IMR-90 (cell line): ENCODE results near the gene DNAJB9. TPM values are rescaled to one million over a fixed set of nuclear protein-coding genes. Genes with fewer than 3 reads are reported as not detected.

Experiments used
- ATAC-seq: fragments of 200-7000 bp; cut with Tn5 transposase; 2 replicates; pipeline ENCODE4 v1.9.1; 2020; ENCODE audit warnings: low read depth, mild to moderate bottlenecking, moderate library complexity
- BruUV-seq: library from RNA; stranded (reverse); fragments of 400-500 nt; replicated peaks from 2 replicates; lab custom pipeline; 2021; lab: Mats Ljungman, UMichigan
- CTCF ChIA-PET: fragments of 300-600 bp; formaldehyde crosslinking; extraction: SDS; loops from one replicate; lab custom pipeline; 2021; ENCODE audit warnings: antibody characterized with exemption; lab: Yijun Ruan, JAX
- POLR2A ChIA-PET: fragments of 300-600 bp; sonication (Branson Sonifier 250); formaldehyde crosslinking; loops from one replicate; lab custom pipeline; 2022; ENCODE audit warnings: antibody characterized with exemption; ENCODE audit not compliant: unreplicated experiment; lab: Charles Lee
- DNase-seq: peaks from one replicate; pipeline ENCODE4 v3.0.0; 2013
- H2AFZ ChIP-seq: replicated peaks from 2 replicates; pipeline ENCODE3; 2013; ENCODE audit warnings: low read length, mild to moderate bottlenecking; ENCODE audit not compliant: poor library complexity
- H2AK5ac ChIP-seq: 2 replicates; pipeline ENCODE4 v1.6.1; 2013; ENCODE audit warnings: low read depth, low read length, inconsistent platforms
- H2AK9ac ChIP-seq: replicated peaks from 2 replicates; pipeline ENCODE3; 2013; ENCODE audit warnings: mild to moderate bottlenecking, low read depth, low read length, moderate library complexity; ENCODE audit not compliant: poor library complexity
- H2BK120ac ChIP-seq: 2 replicates; pipeline ENCODE4 v1.6.1; 2013; ENCODE audit warnings: low read depth, low read length, inconsistent platforms
- H2BK15ac ChIP-seq: 3 replicates; pipeline ENCODE4 v1.6.1; 2013; ENCODE audit warnings: low read depth, low read length, inconsistent platforms
- H2BK20ac ChIP-seq: 2 replicates; pipeline ENCODE4 v1.6.1; 2013; ENCODE audit warnings: low read depth, mild to moderate bottlenecking, inconsistent platforms, low read length, moderate library complexity
- H2BK5ac ChIP-seq: 2 replicates; pipeline ENCODE4 v1.6.1; 2013; ENCODE audit warnings: mild to moderate bottlenecking, low read depth, low read length, inconsistent platforms; ENCODE audit not compliant: poor library complexity, severe bottlenecking
- H3K14ac ChIP-seq: replicated peaks from 2 replicates; pipeline ENCODE4 v1.6.1; 2013; ENCODE audit warnings: low read depth, low read length, inconsistent platforms
- H3K18ac ChIP-seq: 2 replicates; pipeline ENCODE4 v1.6.1; 2013; ENCODE audit warnings: low read depth, low read length, control low read depth
- H3K23ac ChIP-seq: 2 replicates; pipeline ENCODE4 v1.6.1; 2013; ENCODE audit warnings: low read depth, low read length, inconsistent platforms
- H3K27ac ChIP-seq: 2 replicates; pipeline ENCODE4 v1.5.1; 2013; ENCODE audit warnings: mild to moderate bottlenecking, control low read depth, low read length; ENCODE audit not compliant: insufficient read depth
- H3K27me3 ChIP-seq: 2 replicates; pipeline ENCODE4 v1.6.1; 2013; ENCODE audit warnings: low read length; ENCODE audit not compliant: control insufficient read depth, insufficient read depth
- H3K36me3 ChIP-seq: 2 replicates; pipeline ENCODE4 v1.6.1; 2013; ENCODE audit warnings: low read length, mixed read lengths; ENCODE audit not compliant: control insufficient read depth, insufficient read depth
- H3K4ac ChIP-seq: 2 replicates; pipeline ENCODE4 v1.6.1; 2013; ENCODE audit warnings: low read depth, low read length, inconsistent platforms
- H3K4me1 ChIP-seq: 2 replicates; pipeline ENCODE4 v1.6.1; 2013; ENCODE audit warnings: low read length, mixed read lengths; ENCODE audit not compliant: control insufficient read depth, insufficient read depth
- H3K4me2 ChIP-seq: 2 replicates; pipeline ENCODE4 v1.6.1; 2013; ENCODE audit warnings: low read depth, mild to moderate bottlenecking, control low read depth, low read length, moderate library complexity
- H3K4me3 ChIP-seq: 2 replicates; pipeline ENCODE4 v1.5.1; 2013; ENCODE audit warnings: low read depth, mild to moderate bottlenecking, control low read depth, low read length, moderate library complexity; ENCODE audit not compliant: insufficient read depth
- H3K56ac ChIP-seq: 2 replicates; pipeline ENCODE4 v1.6.1; 2013; ENCODE audit warnings: low read length, inconsistent platforms; ENCODE audit not compliant: insufficient read depth; ENCODE audit errors: extremely low read depth
- H3K79me1 ChIP-seq, 2 experiments: 2 replicates each; pipeline ENCODE4 v1.6.1; 2013; ENCODE audit warnings: low read length in 2 of 2, inconsistent platforms in 1 of 2, low read depth in 1 of 2
- H3K9ac ChIP-seq: 2 replicates; pipeline ENCODE4 v1.6.1; 2013; ENCODE audit warnings: low read depth, low read length, control low read depth
- H3K9me1 ChIP-seq: 2 replicates; pipeline ENCODE4 v1.6.1; 2013; ENCODE audit warnings: low read length, inconsistent platforms; ENCODE audit not compliant: insufficient read depth
- H3K9me3 ChIP-seq: 2 replicates; pipeline ENCODE4 v1.6.1; 2013; ENCODE audit warnings: low read length; ENCODE audit not compliant: control insufficient read depth, insufficient read depth
- H4K20me1 ChIP-seq: 2 replicates; pipeline ENCODE4 v1.6.1; 2013; ENCODE audit warnings: low read length, inconsistent platforms; ENCODE audit not compliant: insufficient read depth
- H4K5ac ChIP-seq: 2 replicates; pipeline ENCODE4 v1.6.1; 2013; ENCODE audit warnings: mild to moderate bottlenecking, low read depth, low read length, control low read depth
- H4K8ac ChIP-seq, 2 experiments: 2 replicates each; pipeline ENCODE4 v1.6.1; 2013; ENCODE audit warnings: low read depth in 2 of 2, low read length in 2 of 2, control low read depth in 1 of 2, inconsistent platforms in 1 of 2
- H4K91ac ChIP-seq: 2 replicates; pipeline ENCODE4 v1.6.1; 2013; ENCODE audit warnings: low read depth, low read length, inconsistent platforms; ENCODE audit not compliant: insufficient read depth
- BHLHE40 ChIP-seq: fragments of 150-350 bp; IDR thresholded peaks from 2 replicates; pipeline ENCODE4 v1.6.1; 2016; ENCODE audit warnings: mild to moderate bottlenecking, low read depth, low read length
- CEBPB ChIP-seq: IDR thresholded peaks from 2 replicates; pipeline ENCODE4 v1.6.1; 2012; ENCODE audit warnings: low read depth, low read length, improper control_type of control experiment
- CHD1 ChIP-seq: IDR thresholded peaks from 2 replicates; pipeline ENCODE4 v1.6.1; 2012; ENCODE audit warnings: low read depth, low read length, improper control_type of control experiment
- FOS ChIP-seq: fragments of 150-350 bp; IDR thresholded peaks from 2 replicates; pipeline ENCODE4 v1.6.1; 2016; ENCODE audit warnings: low read depth, low read length
- MAFK ChIP-seq: IDR thresholded peaks from 2 replicates; pipeline ENCODE4 v1.6.1; 2012; ENCODE audit warnings: low read depth, low read length, improper control_type of control experiment
- MAZ ChIP-seq: IDR thresholded peaks from 2 replicates; pipeline ENCODE4 v1.6.1; 2012; ENCODE audit warnings: low read depth, mild to moderate bottlenecking, low read length, improper control_type of control experiment, moderate library complexity, borderline replicate concordance
- MXI1 ChIP-seq: IDR thresholded peaks from 2 replicates; pipeline ENCODE4 v1.6.1; 2012; ENCODE audit warnings: low read depth, mild to moderate bottlenecking, low read length, moderate library complexity, borderline replicate concordance
- NFE2L2 ChIP-seq: fragments of 150-350 bp; IDR thresholded peaks from 2 replicates; pipeline ENCODE4 v1.6.1; 2016; ENCODE audit warnings: low read depth, mild to moderate bottlenecking, low read length
- POLR2A ChIP-seq: IDR thresholded peaks from 2 replicates; pipeline ENCODE4 v1.6.1; 2012; ENCODE audit warnings: mild to moderate bottlenecking, low read depth, low read length
- RAD21 ChIP-seq: IDR thresholded peaks from 2 replicates; pipeline ENCODE4 v1.6.1; 2012; ENCODE audit warnings: low read length, improper control_type of control experiment
- RCOR1 ChIP-seq: IDR thresholded peaks from 2 replicates; pipeline ENCODE4 v1.6.1; 2012; ENCODE audit warnings: mild to moderate bottlenecking, low read length, improper control_type of control experiment; ENCODE audit not compliant: insufficient replicate concordance
- RFX5 ChIP-seq: IDR thresholded peaks from 2 replicates; pipeline ENCODE4 v1.8.0; 2012; ENCODE audit warnings: low read depth, mild to moderate bottlenecking, low read length, moderate library complexity
- SMC3 ChIP-seq: fragments of 150-350 bp; IDR thresholded peaks from 2 replicates; pipeline ENCODE4 v1.6.1; 2016; ENCODE audit warnings: low read depth, mild to moderate bottlenecking, antibody characterized with exemption, low read length, moderate library complexity
- WGBS, 2 experiments: methylation state at CpG; one replicate each; pipeline versions ENCODE4 v1.1.5 to v1.1.7; 2013; ENCODE audit warnings: missing lambda C conversion rate in 2 of 2; ENCODE audit not compliant: insufficient read length in 1 of 2; ENCODE audit errors: extremely low coverage in 2 of 2; 5-methylcytosine and 5-hydroxymethylcytosine counted together
- dilution Hi-C: fragments of 300-500 bp; cut with HindIII; formaldehyde crosslinking; loops from one replicate; pipeline ENCODE4 v1.14.3; 2018; ENCODE audit warnings: low sequenced_read_pairs; ENCODE audit not compliant: unreplicated experiment
- in situ Hi-C: fragments of 300-500 bp; cut with MboI; formaldehyde crosslinking; loops from 3 replicates; pipeline ENCODE4 v1.14.3; 2019; ENCODE audit warnings: low sequenced_read_pairs, inconsistent platforms, mixed read lengths
- intact Hi-C: fragments of 100-400 bp; cut with micrococcal nuclease; formaldehyde crosslinking; loops from 2 replicates; pipeline ENCODE4 v1.10.0; 2022
- polyA plus RNA-seq, 3 experiments: library from polyadenylated mRNA; depleted of rRNA; stranded (reverse); fragments of >200 nt; gene quantifications; 2 replicates each; pipeline ENCODE4 v1.2.3, GENCODE V29; 2012; ENCODE audit warnings: low replicate concordance in 1 of 3
- total RNA-seq: library from RNA; depleted of rRNA; stranded (reverse); fragments of >200 nt; gene quantifications from 2 replicates; pipeline ENCODE4 v1.2.3, GENCODE V29; 2012
- TF ChIP-seq, protein P1 (sequence below): conservative IDR thresholded peaks from 2 replicates; pipeline ENCODE4 v1.5.1; 2012; ENCODE audit warnings: mild to moderate bottlenecking, low read depth, low read length, improper control_type of control experiment
- TF ChIP-seq, protein P2 (sequence below): fragments of 150-350 bp; IDR thresholded peaks from 2 replicates; pipeline ENCODE4 v1.6.1; 2016; ENCODE audit warnings: low read depth, mild to moderate bottlenecking, low read length, moderate library complexity, borderline replicate concordance
- TF ChIP-seq, protein P3 (sequence below): fragments of 150-350 bp; IDR thresholded peaks from 2 replicates; pipeline ENCODE4 v1.6.1; 2017; ENCODE audit warnings: mild to moderate bottlenecking, antibody characterized with exemption, low read length, low read depth

Gene DNAJB9
- total and polyA plus RNA-seq, 2 of the 4 experiments (the other 2 are of a cell fraction): 3.8 to 44.6 TPM

DNA sequence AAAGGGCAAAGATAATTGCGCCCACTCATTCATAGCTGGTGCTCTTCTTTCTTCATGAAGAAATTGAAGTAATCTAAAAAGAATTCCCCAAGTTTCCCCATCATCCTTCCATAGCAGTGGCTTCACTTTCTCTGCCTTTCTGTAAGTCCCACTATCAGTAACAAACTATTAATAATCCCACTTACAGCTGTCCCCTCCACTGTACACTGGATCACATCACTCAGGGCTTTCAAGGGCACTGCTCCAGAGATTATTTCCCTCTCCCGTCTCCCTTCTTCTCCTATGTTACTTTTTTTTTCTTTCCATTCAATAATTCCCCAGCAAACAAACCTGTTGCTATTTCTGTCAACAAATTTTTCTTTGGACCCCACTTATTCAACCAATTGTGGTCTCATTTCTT lies 16.2 kb downstream of the DNAJB9 start:
- H2BK15ac ChIP-seq: no peak overlapping the region
- no peak overlapping the region for H2AK9ac ChIP-seq
- H3K36me3 ChIP-seq: no peaks in the 10 kb centered on the region
- no peak overlapping the region for H3K27ac ChIP-seq
- no peak overlapping the region for H3K18ac ChIP-seq
- H3K4me2 ChIP-seq: no peak overlapping the region
- H2AK5ac ChIP-seq: no peak overlapping the region
- H3K9me3 ChIP-seq: no peaks in the 10 kb centered on the region
- H3K4ac ChIP-seq: no peak overlapping the region
- no peak overlapping the region for H3K9ac ChIP-seq
- no peak overlapping the region for H3K56ac ChIP-seq
- H2BK5ac ChIP-seq: no peak overlapping the region
- intact Hi-C loops (no loop called here), dilution Hi-C loops (no loop called here), in situ Hi-C loops (no loop called here)
- H4K91ac ChIP-seq: no peak overlapping the region
- no peak overlapping the region for H2AFZ ChIP-seq
- no CpG with 5 or more reads among the region's 2 CpGs for WGBS, 2 experiments
- no peak for ATAC-seq
- H3K27me3 ChIP-seq: no peaks in the 10 kb centered on the region
- H4K20me1 ChIP-seq: no peaks in the 10 kb centered on the region
- no TSS peak for BruUV-seq
- no peaks in the 10 kb centered on the region for H3K4me1 ChIP-seq
- TF ChIP-seq, protein P1, sequence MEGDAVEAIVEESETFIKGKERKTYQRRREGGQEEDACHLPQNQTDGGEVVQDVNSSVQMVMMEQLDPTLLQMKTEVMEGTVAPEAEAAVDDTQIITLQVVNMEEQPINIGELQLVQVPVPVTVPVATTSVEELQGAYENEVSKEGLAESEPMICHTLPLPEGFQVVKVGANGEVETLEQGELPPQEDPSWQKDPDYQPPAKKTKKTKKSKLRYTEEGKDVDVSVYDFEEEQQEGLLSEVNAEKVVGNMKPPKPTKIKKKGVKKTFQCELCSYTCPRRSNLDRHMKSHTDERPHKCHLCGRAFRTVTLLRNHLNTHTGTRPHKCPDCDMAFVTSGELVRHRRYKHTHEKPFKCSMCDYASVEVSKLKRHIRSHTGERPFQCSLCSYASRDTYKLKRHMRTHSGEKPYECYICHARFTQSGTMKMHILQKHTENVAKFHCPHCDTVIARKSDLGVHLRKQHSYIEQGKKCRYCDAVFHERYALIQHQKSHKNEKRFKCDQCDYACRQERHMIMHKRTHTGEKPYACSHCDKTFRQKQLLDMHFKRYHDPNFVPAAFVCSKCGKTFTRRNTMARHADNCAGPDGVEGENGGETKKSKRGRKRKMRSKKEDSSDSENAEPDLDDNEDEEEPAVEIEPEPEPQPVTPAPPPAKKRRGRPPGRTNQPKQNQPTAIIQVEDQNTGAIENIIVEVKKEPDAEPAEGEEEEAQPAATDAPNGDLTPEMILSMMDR: no peak
- TF ChIP-seq RFX5: no peak
- no peak for TF ChIP-seq RCOR1
- no peak for TF ChIP-seq MAZ
- no peak for TF ChIP-seq NFE2L2
- TF ChIP-seq, protein P2, sequence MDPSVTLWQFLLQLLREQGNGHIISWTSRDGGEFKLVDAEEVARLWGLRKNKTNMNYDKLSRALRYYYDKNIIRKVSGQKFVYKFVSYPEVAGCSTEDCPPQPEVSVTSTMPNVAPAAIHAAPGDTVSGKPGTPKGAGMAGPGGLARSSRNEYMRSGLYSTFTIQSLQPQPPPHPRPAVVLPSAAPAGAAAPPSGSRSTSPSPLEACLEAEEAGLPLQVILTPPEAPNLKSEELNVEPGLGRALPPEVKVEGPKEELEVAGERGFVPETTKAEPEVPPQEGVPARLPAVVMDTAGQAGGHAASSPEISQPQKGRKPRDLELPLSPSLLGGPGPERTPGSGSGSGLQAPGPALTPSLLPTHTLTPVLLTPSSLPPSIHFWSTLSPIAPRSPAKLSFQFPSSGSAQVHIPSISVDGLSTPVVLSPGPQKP: no peak
- no peak for TF ChIP-seq BHLHE40
- no peak for TF ChIP-seq CEBPB
- no peak for TF ChIP-seq SMC3
- TF ChIP-seq, protein P3, sequence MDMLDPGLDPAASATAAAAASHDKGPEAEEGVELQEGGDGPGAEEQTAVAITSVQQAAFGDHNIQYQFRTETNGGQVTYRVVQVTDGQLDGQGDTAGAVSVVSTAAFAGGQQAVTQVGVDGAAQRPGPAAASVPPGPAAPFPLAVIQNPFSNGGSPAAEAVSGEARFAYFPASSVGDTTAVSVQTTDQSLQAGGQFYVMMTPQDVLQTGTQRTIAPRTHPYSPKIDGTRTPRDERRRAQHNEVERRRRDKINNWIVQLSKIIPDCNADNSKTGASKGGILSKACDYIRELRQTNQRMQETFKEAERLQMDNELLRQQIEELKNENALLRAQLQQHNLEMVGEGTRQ: no peak
- TF ChIP-seq CHD1: no peak
- no peak for TF ChIP-seq RAD21
- no peak for TF ChIP-seq POLR2A
- TF ChIP-seq MAFK: no peak
- no peak for TF ChIP-seq MXI1
- TF ChIP-seq FOS: no peak
- no peak overlapping the region for H2BK120ac ChIP-seq
- CTCF ChIA-PET: no interaction called here
- DNase-seq: no peak
- no peak overlapping the region for H2BK20ac ChIP-seq
- POLR2A ChIA-PET: no interaction called here
- H3K14ac ChIP-seq: no peak overlapping the region
- no peaks in the 10 kb centered on the region for H3K79me1 ChIP-seq
- H4K5ac ChIP-seq: no peak overlapping the region
- H3K4me3 ChIP-seq: no peak overlapping the region
- H3K9me1 ChIP-seq: no peaks in the 10 kb centered on the region
- no peak overlapping the region for H3K23ac ChIP-seq
- H4K8ac ChIP-seq: no peak overlapping the region
